Esophagus (tissue), 2 donors: ENCODE measurements around the gene C11orf91. TPM values are rescaled to one million over a fixed set of nuclear protein-coding genes. Genes with fewer than 3 reads are reported as not detected.
A peak's percentile ranks its signal among the peaks of the same experiment; 100 is the strongest.
"Not testable (repeated sequence)": the region's sequence is repeated elsewhere in the genome, so short reads cannot be mapped to it uniquely, and the experiment has no call there.

Experiments
- H3K27ac ChIP-seq, 2 donors: one replicate each; pipeline ENCODE4 v1.5.1; 2013; ENCODE audit warnings: low read depth in 2 of 2, mild to moderate bottlenecking in 2 of 2, inconsistent platforms in 1 of 2, low read length in 1 of 2, moderate library complexity in 1 of 2
- H3K27me3 ChIP-seq, 2 donors: one replicate each; pipeline ENCODE4 v1.6.1; 2013; ENCODE audit warnings: low read length in 2 of 2, control low read depth in 1 of 2, mild to moderate bottlenecking in 1 of 2; ENCODE audit not compliant: insufficient read depth in 2 of 2, control insufficient read depth in 1 of 2
- H3K36me3 ChIP-seq, 2 donors: one replicate each; pipeline ENCODE4 v1.6.1; 2013; ENCODE audit warnings: low read length in 1 of 2; ENCODE audit not compliant: control insufficient read depth in 2 of 2, insufficient read depth in 2 of 2
- H3K4me1 ChIP-seq, 2 donors: one replicate each; pipeline ENCODE4 v1.6.1; 2013; ENCODE audit warnings: low read length in 1 of 2; ENCODE audit not compliant: control insufficient read depth in 2 of 2, insufficient read depth in 2 of 2
- H3K4me3 ChIP-seq, 2 donors: one replicate each; pipeline ENCODE4 v1.5.1; 2013; ENCODE audit warnings: low read length in 2 of 2, mild to moderate bottlenecking in 2 of 2, low read depth in 1 of 2, moderate library complexity in 1 of 2
- H3K9me3 ChIP-seq, 2 donors: one replicate each; pipeline ENCODE4 v1.6.1; 2013; ENCODE audit warnings: mild to moderate bottlenecking in 2 of 2, low read depth in 1 of 2, low read length in 1 of 2, moderate library complexity in 1 of 2; ENCODE audit not compliant: control insufficient read depth in 2 of 2, insufficient read depth in 1 of 2
- WGBS, 2 donors: extraction: QIAGEN DNeasy Blood & Tissue Kit; methylation state at CpG; one replicate each; pipeline ENCODE4 v1.1.7; 2013; 5-methylcytosine and 5-hydroxymethylcytosine counted together
- polyA plus RNA-seq, 2 donors: library from polyadenylated mRNA; stranded (reverse); fragments of 200-250 nt; gene quantifications; one replicate each; pipeline ENCODE4 v1.2.3, GENCODE V29; 2013
- donor health status: healthy with polysubstance abuse.
- donor health status: Bipolar disorder and iron deficiency.

Gene C11orf91
- polyA plus RNA-seq, 2 donors, result 0.21 to 0.51 TPM

DNA sequence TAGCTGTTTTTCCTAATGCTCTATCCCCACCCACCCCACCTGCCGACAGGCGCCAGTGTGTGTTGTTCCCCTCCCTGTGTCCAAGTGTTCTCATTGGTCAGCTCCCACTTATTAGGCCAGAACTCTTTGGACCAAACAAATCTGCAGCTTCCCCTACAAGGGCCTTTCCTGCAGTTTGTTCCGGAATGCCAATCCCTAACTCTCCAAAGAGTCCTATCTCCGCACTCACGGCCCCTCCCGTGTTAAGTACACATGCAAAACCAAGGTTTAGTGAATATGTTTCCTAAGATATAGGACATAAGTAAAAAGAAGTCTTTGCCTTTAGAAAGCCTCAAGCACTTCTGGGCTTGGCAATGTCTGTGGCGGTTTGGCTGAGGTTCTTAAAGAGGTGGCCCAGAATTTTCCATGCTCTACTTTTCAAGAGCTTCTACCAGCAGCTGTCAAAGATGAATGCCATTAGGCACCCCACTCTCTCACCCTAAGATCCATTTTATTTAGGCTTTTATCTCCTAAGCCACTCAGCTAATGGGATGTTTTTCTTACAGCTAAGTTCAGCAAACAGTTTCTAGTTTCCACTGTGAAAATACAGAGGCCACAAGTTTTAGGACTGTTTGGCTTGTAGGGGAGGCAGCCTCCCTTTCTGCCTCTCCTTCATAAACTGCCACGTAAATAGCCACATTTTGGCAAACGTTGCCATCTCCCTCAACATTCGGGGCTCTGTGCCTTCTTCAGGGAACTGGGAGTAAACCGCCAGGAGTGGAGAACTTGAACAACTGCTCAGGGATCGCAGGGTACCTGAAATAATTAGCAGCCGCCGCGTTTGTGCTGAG is 34.0 kb upstream of the C11orf91 start:
- Histone ChIP-seq H3K4me1 (peaks cover 5% of the 10 kb centered on the region in 2 donors), H3K27me3 (no peaks in the 10 kb centered on the region), H3K27ac (peak overlapping the region; percentile 85 to 96), H3K36me3 (no peaks in the 10 kb centered on the region), H3K4me3 (peak overlapping the region; percentile 69 to 95), H3K9me3 (no peaks in the 10 kb centered on the region)
- 9 to 12% methylated on average over 15 of the region's 15 CpGs for WGBS, 2 donors

- Histone ChIP-seq H3K4me1 (peaks cover 5% of the 10 kb centered on the region in 2 donors), H3K36me3 (no peaks in the 10 kb centered on the region), H3K9me3 (no peaks in the 10 kb centered on the region), H3K4me3 (peak overlapping the region; percentile 69 to 95), H3K27me3 (no peaks in the 10 kb centered on the region), H3K27ac (peak overlapping the region in 1 of 2 donors; percentile 7)
- 44 to 52% methylated on average over 7 of the region's 7 CpGs for WGBS, 2 donors
These were observed 33.4 kb upstream of the C11orf91 start for GRCh38 chr11:33733980-33734379.

GRCh38 chr11:33731723-33732531 is 31.3 kb upstream of the C11orf91 start:
- H3K27ac ChIP-seq, result peak overlapping the region in 1 of 2 donors; percentile 31
- no peaks in the 10 kb centered on the region for H3K36me3 ChIP-seq
- H3K4me1 ChIP-seq, result peaks cover 5% of the 10 kb centered on the region in 2 donors
- no peaks in the 10 kb centered on the region for H3K9me3 ChIP-seq
- 62 to 65% methylated on average over 9 of the region's 9 CpGs for WGBS, 2 donors
- no peak overlapping the region for H3K4me3 ChIP-seq
- no peaks in the 10 kb centered on the region for H3K27me3 ChIP-seq

- no peak overlapping the region for H3K27ac ChIP-seq
- peaks cover 2 to 5% of the 10 kb centered on the region in 2 donors for H3K4me1 ChIP-seq
These were observed 30.1 kb upstream of the C11orf91 start for GRCh38 chr11:33730716-33731115.

DNA sequence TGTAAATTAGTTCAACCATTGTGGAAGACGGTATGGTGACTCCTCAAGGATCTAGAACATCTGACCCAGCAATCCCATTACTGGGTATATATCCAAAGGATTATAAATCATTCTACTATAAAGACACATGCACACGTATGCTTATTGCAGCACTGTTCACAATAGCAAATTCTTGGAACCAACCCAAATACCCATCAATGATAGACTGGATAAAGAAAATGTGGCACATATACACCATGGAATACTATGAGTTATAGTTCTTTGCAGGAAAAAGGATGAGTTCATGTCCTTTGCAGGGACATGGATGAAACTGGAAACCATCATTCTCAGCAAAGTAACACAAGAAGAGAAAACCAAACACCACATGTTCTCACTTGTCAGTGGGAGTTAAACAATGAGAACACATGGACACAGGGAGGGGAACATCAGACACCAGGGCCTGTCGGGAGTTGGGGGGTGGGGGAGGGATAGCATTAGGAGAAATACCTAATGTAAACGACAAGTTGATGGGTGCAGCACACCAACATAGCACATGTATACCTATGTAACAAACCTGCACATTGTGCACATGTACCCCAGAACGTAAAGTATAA is 28.5 kb upstream of the C11orf91 start:
- H3K27ac ChIP-seq, H3K9me3 ChIP-seq, H3K36me3 ChIP-seq, H3K4me3 ChIP-seq, H3K27me3 ChIP-seq: not testable (repeated sequence)
- WGBS, 2 donors, result 55 to 64% methylated on average over 5 of the region's 5 CpGs
- H3K4me1 ChIP-seq, result peaks cover 4 to 11% of the 10 kb centered on the region in 2 donors

More at GRCh38 chr11:33730716-33731115, 30.1 kb upstream of the C11orf91 start:
- WGBS, 2 donors, result 73 to 77% methylated on average over 7 of the region's 7 CpGs
- H3K4me3 ChIP-seq, result no peak overlapping the region
- no peaks in the 10 kb centered on the region for H3K9me3 ChIP-seq
- no peaks in the 10 kb centered on the region for H3K36me3 ChIP-seq
- no peaks in the 10 kb centered on the region for H3K27me3 ChIP-seq

GRCh38 chr11:33727539-33727938 is 26.9 kb upstream of the C11orf91 start:
- WGBS, 2 donors, result 50 to 66% methylated on average over 1 of the region's 1 CpG
- H3K27me3 ChIP-seq, H3K9me3 ChIP-seq, H3K27ac ChIP-seq, H3K4me3 ChIP-seq, H3K36me3 ChIP-seq: not testable (repeated sequence)
- H3K4me1 ChIP-seq, result peaks cover 7 to 21% of the 10 kb centered on the region in 2 donors

DNA sequence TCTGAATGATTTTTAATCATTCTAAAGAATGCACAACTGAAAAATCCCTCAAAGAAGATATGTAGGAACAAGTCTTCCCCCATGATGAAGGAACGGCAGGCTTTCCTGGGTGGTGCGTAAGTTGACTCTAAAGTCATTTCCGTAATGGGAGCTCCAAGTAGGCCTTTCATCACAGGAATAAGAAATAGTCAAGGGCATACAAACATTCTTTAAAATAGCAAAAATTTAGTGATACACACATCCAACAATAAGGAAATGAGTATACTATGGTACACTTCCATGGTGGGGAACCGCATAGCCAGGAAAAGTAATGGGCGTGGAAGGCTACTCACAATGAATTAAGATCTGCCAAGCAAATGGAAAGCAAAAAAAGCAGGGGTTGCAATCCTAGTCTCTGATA is 24.9 kb upstream of the C11orf91 start:
- Histone ChIP-seq H3K4me3 (no peak overlapping the region), H3K27me3 (no peaks in the 10 kb centered on the region), H3K36me3 (peaks cover 5 to 10% of the 10 kb centered on the region in 2 donors), H3K4me1 (peaks cover 8 to 27% of the 10 kb centered on the region in 2 donors), H3K27ac (no peak overlapping the region), H3K9me3 (no peaks in the 10 kb centered on the region)
- 78 to 86% methylated on average over 5 of the region's 5 CpGs for WGBS, 2 donors

- WGBS, 2 donors, result 39 to 50% methylated on average over 4 of the region's 4 CpGs
- H3K36me3 ChIP-seq, result peaks cover 7 to 11% of the 10 kb centered on the region in 2 donors
- no peaks in the 10 kb centered on the region for H3K27me3 ChIP-seq
- H3K9me3 ChIP-seq, result no peaks in the 10 kb centered on the region
- H3K4me3 ChIP-seq, result no peak overlapping the region
- peaks cover 8 to 27% of the 10 kb centered on the region in 2 donors for H3K4me1 ChIP-seq
- peak overlapping the region; percentile 74 to 81 for H3K27ac ChIP-seq
These were observed 24.0 kb upstream of the C11orf91 start for GRCh38 chr11:33724644-33725035.

DNA sequence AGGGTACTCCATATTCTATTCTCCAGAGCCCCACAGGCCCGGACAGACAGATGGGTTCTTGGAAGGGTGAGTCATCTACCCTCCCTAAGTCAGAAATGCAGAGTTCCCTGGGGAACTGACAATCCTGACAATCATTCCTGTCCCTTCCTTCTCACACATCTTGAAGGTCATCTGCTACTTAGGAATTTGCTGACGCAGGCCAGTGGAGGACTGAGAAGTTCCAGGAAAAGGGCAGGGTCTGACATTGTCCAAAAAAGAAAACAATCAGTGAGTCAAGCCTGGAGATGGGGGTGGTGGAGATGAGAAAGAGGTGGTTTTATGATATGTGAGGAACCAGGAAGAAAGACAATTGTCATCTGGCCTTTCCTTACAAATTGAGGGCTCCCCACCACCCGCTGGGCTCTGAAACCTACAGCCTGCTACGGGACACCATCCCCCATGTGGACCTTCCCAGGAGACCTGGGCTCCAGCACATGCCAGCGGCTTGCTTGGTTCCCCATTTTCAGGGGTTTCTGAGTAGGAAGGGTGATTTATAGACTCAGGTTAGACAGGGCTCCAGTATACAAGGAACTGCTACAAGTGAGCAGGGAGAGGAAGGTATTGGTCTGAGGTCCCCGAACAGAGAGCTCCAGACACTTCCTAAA is 22.7 kb upstream of the C11orf91 start:
- no peaks in the 10 kb centered on the region for H3K9me3 ChIP-seq
- no peak overlapping the region for H3K4me3 ChIP-seq
- no peaks in the 10 kb centered on the region for H3K27me3 ChIP-seq
- WGBS, 2 donors, result 61 to 66% methylated on average over 6 of the region's 6 CpGs
- peaks cover 8 to 27% of the 10 kb centered on the region in 2 donors for H3K4me1 ChIP-seq
- peaks cover 7 to 14% of the 10 kb centered on the region in 2 donors for H3K36me3 ChIP-seq
- peak overlapping the region; percentile 72 to 74 for H3K27ac ChIP-seq
